NCI-H446 treated with DMSO at 0.1 percent for 48 hours (cell line): ENCODE measurements around the gene PLOD1.
"Not testable (repeated sequence)": the region's sequence is repeated elsewhere in the genome, so short reads cannot be mapped to it uniquely, and the experiment has no call there.

Experiments used
- DNase-seq: peaks from one replicate; lab custom pipeline; 2025; lab: John Stamatoyannopoulos, UW

PLOD1 gene

GRCh38 chr1:11939794-11940193, 5.3 kb downstream of the PLOD1 start:
- DNase-seq, result not testable (repeated sequence)

GRCh38 chr1:11940260-11940921, 5.9 kb downstream of the PLOD1 start:
- peak; percentile 78 for DNase-seq

DNA sequence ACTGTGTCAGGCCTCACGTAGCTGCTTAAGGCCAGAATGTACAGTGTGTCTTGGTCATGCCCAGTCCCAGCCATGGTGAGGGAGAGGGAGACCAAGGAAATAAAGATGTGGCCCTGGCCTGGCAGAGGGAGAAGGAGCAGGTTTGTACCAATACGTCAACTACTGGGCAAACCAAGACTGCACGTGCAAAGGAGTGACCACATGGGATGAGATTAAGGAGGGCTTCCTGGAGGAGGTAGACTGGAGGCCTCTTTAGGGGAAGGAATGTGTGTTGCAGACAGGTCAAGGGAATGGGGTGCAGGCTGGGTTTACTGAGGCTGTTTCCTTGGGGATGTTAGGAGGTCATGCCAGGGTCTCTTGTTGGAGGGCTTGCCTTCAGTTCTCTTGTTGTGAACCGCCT, 7.8 kb downstream of the PLOD1 start:
- DNase-seq, result no peak

- DNase-seq, result peak; percentile 80
Measured at GRCh38 chr1:11943619-11944018, 9.1 kb downstream of the PLOD1 start.

DNA sequence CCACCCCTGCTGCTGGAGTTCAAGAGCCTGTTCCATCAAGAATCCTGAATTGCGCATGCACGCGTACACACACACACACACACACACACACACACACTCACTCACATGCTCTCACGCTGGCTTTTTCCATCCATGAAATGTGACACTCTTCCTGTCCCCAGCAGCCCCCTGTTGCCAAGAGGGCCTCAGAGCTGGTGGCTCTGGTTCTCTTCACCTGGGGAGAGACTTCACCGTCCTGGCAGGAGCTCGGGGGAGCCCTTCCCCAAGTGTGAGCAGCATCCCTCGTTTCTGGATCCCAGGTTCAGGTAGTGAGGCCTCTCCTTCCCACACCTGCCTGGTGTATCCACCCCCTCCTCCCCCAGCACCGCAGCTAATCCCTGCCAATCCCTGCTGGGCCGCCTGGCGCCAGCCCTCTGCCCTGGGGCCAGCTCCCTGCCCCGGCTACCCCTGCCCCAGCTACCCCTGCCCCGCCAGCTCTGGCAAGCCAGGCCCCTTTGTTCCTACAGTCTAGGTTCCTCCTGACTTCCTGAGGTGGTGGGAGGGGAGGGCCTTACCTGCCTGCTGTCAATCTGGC, 9.9 kb downstream of the PLOD1 start:
- DNase-seq, result no peak

DNA sequence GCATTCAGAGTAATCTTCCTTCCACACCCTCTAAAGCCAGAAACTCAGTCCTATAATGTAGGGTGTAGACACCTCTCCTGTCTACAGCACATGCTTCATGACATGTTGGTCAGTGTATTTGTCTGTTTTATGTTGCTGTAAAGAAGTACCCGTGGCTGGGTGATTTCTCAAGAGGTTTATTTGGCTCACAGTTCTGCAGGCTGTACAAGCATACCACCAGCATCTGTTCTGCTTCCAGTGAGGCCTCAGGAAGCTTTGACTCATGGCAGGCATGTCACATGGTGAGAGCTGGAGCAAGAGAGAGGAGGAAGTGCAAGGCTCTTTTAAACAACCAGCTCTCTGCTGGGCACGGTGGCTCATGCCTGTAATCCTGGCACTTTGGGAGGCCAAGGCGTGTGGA, 12.1 kb downstream of the PLOD1 start:
- no peak for DNase-seq

DNA sequence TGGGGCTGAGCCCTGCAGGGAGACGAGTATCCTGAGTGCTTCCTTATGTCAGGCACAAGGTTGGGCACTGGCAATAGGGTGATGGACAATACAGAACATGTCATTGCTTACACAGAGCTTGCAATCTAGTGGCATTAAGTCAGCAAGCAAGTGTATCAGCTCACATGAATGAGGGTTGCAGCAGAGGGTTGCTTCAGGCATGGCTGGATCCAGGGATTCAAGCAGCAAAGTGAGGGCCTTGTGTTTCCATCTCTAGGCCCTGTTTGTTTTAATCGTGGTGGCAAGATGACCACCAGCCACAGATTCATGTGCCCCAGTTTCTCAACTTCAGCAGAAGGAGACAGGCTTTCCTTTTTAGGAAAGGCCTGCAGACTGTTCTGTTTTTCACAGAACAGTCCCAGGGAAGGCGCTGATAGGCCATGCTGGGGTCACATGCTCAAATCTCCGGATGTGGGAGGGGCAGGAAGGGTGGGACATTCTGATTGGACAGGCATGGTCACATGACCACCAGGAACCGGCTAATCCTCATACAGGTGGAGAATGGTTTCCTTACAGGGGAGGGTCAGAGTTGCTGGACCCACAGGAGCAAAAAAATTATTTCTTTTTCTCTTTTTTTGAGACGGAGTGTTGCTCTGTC, 14.4 kb downstream of the PLOD1 start:
- no peak for DNase-seq

DNA sequence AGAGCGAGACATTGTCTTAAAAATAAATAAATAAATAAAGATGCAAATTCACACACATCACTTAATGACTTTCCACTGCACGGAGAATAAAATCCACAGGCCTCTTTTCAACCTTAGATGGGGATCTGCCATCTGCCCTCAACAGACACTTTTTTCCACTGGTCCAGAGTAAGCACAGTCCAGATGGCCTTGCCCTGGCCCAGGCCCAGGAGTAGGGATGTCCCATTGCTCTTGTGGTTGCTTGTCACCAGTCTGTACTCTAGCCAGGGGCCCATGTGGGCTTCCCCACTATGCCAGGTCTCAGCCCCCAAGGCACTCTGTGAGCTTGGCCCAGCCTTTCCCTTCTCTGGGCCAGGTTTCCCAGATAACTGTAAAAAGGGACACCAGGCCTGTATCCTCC, 17.4 kb downstream of the PLOD1 start:
- DNase-seq, result peak; percentile 70

GRCh38 chr1:11952455-11953109, 18.1 kb downstream of the PLOD1 start:
- DNase-seq, result no peak

DNA sequence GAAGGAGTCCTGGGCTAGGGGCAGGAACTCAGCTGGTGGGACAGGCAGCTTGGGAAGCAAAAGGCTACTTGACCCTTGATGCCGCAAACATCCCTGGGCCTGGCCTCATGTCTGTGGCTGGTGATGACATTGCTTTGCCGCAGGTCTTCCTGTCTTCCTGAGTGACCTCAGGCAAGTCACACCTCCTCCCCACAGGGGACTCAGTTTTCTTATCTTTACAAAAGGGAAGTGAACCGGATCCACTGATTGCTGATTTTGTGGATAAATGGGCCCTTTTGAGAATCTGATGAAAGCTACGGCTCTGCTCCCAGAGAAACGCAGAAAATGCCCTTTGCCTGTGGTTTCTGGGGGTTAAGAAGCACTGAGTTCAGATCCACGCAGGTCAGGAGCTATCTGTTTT, 20.7 kb downstream of the PLOD1 start:
- no peak for DNase-seq

DNA sequence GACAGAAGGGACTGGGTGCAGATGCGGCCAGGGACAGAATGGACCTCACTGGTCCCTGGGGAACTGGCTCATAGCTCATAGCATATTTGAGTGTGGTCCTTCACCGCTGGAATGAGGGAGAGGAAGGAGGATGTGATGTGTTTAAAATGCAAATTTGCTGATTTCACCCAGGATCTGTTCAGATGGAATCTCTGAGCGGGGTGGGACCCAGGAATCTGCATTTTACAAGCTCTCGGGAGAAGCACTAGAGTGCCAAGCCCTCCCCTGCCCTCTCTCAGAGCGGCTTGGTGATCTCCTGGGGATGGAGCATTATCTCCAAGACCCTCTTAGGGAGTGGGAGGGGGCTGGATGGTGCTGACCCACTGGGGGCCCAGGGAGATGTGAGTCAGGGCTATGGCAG, 22.9 kb downstream of the PLOD1 start:
- DNase-seq, result no peak

- DNase-seq, result no peak
Measured at GRCh38 chr1:11957897-11958296, 23.4 kb downstream of the PLOD1 start.

DNA sequence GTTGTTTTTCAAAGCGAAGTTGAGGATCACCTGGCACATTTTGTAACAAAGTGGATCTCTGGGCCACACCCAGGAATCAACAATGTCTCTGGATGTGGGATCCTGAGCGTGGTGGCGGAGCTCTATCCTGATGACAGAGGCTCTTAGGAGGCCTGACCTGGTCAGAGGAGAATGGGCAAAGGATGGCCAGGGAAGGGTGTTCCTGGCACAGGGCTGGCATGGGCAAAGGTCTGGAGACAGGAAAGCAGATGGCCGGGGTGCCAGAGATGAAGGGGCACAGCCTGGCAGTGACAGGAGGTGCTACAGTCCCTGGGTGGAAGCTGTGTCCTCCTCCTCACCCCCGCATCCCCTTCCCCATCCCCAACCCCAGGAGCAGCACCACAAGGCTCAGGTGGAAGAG, 25.8 kb downstream of the PLOD1 start:
- DNase-seq, result no peak

DNA sequence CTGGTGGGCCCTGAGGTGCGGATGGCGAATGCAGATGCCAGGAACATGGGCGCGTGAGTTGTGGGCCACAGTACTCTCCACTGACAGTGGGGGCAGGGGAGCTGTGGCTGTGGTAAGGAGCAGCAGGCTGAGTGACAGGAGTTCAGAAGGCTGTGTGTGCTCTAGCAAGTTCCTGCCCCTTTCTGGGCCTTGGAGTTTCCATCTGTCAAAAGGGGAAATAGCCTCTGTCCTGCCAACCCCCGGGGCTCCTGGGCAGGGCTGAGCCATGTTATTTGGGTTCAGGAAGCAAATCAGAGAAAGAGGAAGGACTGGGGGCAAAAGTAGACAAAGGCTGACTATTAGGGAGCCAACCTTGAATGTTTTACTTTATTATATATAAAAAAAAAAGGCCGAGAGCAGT, 26.2 kb downstream of the PLOD1 start:
- no peak for DNase-seq

DNA sequence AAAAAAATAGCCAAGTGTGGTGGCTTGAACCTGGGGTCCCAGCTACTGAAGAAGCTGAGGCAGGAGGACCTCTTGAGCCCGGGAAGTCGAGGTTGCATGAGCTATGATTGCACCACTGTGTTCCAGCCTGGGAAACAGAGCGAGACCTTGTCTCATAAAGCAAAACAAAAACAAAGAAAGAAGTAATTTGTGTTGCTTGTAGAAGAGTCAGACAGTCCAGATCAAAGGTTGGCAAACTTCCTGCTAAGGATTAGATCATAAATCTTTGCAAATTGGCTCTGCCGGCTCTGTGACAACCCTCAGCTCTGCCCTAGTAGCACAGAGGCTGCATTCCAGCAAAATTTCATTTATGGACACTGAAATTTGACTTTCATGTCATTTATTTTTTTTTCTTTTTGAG, 26.7 kb downstream of the PLOD1 start:
- no peak for DNase-seq

- no peak for DNase-seq
Measured at GRCh38 chr1:11963622-11964021, 29.1 kb downstream of the PLOD1 start.

GRCh38 chr1:11964656-11965055, 30.1 kb downstream of the PLOD1 start:
- DNase-seq, result no peak

DNA sequence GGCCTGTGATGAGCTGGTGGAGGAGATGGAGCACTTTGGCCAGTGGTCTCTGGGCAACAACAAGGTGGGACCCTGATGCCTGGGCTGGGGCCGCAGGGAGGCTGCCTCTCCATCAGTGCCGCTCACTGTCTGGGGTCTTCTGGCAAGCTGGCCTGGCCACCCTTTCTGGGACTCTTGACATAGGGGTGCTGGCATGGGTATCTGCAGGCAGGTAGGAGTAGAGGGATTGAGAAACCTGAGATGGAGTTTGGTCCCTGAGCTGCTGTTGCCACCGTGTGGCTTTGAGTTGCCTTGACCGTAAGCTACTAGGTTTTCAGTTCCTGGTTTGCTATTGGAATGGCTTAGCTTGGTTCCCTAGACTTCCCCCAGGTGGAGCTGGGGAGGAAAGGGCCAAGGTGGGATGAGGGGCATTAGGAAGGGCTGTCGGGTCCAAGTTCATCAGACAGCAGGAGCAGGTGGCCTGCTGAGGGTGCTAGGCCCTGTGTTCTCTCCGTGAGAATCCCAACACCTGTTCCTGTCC, 32.6 kb downstream of the PLOD1 start:
- DNase-seq, result no peak

- DNase-seq, result no peak
Measured at GRCh38 chr1:11970441-11971185, 36.1 kb downstream of the PLOD1 start.

DNA sequence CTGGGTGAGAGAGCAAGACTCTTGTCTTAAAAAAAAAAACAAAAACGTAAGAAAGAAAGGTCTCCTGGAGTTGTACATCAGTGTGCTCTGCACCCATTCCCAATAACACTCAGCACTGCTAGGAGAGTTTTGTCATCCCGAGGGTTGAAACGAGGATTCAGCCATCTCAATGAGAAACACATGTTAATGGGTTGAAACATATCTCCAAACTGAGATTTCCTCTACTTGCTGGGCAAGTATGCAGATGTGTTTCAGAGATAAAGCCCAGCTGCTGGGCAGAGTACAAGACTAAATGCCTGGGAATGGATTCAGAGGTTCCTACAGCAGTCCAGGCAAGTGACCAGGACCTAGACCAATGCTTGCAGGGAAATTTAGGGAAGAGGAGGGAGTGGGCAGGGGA, 43.1 kb downstream of the PLOD1 start:
- DNase-seq, result no peak

- DNase-seq, result no peak
Measured at GRCh38 chr1:11978301-11978700, 43.8 kb downstream of the PLOD1 start.
